WI38 (cell line): ENCODE data around the gene HERPUD1.
"Not testable (repeated sequence)": the region's sequence is repeated elsewhere in the genome, so short reads cannot be mapped to it uniquely, and the experiment has no call there.

ENCODE experiments used
- H3K4me3 ChIP-seq: 2 replicates; pipeline ENCODE4 v1.5.1; 2011; ENCODE audit warnings: low read depth, mild to moderate bottlenecking, control low read depth, low read length
- CTCF ChIP-seq: IDR thresholded peaks from 2 replicates; pipeline ENCODE4 v1.5.1; 2012; ENCODE audit warnings: low read depth, mild to moderate bottlenecking, control low read depth, low read length

HERPUD1 gene

GRCh38 chr16:56931892-56932720 is at the start of gene HERPUD1:
Gene HERPUD1 (plus strand): TSS chr16:56932142. CDS start chr16:56932245, 103 bp downstream.
- TF ChIP-seq CTCF, result 0 out of 2 replicates have a peak, but pooled peaks have one; percentile 5
- H3K4me3 ChIP-seq, result peak within 1 kb of the TSS; percentile 99

DNA sequence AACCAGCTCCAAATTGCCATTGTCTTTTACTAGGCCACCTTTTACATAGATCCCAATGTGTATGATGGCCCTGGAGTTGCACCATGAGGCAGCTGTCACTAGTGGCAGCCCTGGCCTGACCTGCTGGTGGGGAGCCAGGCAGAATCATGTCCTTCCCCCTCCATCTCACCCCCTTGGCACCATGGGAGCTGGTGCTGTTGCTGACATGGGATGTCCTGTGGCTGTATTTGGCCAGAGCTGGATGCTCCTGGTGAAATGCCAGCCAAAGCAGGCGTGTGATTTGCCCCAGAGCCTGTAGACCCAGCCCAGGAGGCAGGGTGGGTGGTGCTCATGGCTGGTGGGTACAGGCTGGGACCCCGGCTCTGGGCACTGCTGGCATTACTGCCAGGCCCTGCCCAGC is 48.4 kb upstream of the HERPUD1 start:
- no peak overlapping the region for H3K4me3 ChIP-seq
- TF ChIP-seq CTCF, result no peak

DNA sequence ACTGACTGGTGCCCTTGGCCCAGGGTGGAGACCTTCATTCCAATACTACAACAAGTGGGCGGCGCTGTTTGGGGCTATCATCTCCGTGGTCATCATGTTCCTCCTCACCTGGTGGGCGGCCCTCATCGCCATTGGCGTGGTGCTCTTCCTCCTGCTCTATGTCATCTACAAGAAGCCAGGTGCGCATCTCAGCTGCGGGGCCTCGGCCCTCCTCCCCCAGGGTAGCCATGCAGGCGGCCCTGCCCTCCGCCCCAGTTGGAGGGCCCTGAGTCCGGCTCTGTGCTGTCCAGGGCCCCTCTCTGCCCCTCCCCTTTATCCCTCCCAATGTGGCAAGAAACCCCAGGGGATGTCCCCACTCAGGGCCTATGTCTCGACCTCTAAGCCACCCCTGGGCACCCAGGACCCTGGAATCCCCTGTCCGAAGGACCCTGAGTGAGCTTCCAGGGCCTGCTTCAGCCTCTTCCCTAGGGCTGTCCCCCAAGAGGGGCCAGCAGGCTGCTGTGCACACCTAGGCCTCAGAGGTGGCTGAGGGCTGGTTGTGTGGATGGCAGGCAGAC is 47.8 kb upstream of the HERPUD1 start:
- no peak for TF ChIP-seq CTCF

GRCh38 chr16:56884929-56885328 is 47.0 kb upstream of the HERPUD1 start:
- H3K4me3 ChIP-seq, result not testable (repeated sequence)

More for the DNA sequence above, 47.8 kb upstream of the HERPUD1 start:
- H3K4me3 ChIP-seq, result no peak overlapping the region

- no peak overlapping the region for H3K4me3 ChIP-seq
- TF ChIP-seq CTCF, result no peak
Measured at GRCh38 chr16:56885446-56886162, 46.3 kb upstream of the HERPUD1 start.

- no peak overlapping the region for H3K4me3 ChIP-seq
- no peak for TF ChIP-seq CTCF
Measured at GRCh38 chr16:56886296-56886695, 45.6 kb upstream of the HERPUD1 start.

GRCh38 chr16:56886826-56887225 is 45.1 kb upstream of the HERPUD1 start:
- TF ChIP-seq CTCF, result no peak

More at GRCh38 chr16:56886826-56887225, 45.1 kb upstream of the HERPUD1 start:
- no peak overlapping the region for H3K4me3 ChIP-seq
